Hematopoietic multipotent progenitor cell treated with erythropoietin and hydrocortisone succinate and interleukin-3 and kit ligand, for 15 days (in vitro differentiated cells): Measurements from ENCODE around the gene RALGPS1.

Experiments used
- DNase-seq: peaks from one replicate; pipeline ENCODE4 v3.0.0-alpha.2; 2015; ENCODE audit warnings: low spot score

The RALGPS1 gene

DNA sequence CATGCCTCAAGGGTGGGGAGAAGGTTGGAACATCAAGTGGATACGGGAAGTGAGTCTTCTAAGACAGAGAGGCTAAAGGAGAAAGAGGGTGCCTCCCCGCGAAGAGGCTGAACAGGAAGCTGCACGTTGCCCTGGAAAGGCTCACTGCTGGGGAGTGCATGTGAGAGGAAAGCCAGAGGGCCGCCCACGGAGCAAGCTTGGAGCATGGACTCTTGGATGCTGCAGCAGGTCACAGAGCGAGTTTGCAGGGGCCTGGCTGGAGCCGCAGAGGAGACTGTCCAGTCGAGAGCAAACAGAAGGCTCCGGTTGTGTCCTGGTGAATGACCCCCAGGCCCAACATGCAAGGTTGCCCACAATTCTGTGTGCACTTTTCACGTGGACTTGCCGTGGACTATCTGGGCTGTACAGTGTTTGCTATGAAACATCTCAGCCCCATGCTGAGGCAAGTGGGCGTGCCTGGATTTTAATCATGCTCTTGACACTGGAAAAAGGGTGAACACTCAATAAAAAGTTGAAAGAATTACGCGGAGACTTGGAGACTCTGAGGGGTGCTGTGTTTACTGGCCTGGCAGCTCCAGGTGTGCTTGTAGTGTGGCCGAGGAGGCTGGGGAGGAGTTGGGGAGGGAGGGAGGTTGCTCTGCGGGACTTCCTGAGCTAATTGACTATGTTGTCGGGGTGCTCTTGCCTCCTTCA lies 295.5 kb downstream of the RALGPS1 start:
- no peak for DNase-seq

DNA sequence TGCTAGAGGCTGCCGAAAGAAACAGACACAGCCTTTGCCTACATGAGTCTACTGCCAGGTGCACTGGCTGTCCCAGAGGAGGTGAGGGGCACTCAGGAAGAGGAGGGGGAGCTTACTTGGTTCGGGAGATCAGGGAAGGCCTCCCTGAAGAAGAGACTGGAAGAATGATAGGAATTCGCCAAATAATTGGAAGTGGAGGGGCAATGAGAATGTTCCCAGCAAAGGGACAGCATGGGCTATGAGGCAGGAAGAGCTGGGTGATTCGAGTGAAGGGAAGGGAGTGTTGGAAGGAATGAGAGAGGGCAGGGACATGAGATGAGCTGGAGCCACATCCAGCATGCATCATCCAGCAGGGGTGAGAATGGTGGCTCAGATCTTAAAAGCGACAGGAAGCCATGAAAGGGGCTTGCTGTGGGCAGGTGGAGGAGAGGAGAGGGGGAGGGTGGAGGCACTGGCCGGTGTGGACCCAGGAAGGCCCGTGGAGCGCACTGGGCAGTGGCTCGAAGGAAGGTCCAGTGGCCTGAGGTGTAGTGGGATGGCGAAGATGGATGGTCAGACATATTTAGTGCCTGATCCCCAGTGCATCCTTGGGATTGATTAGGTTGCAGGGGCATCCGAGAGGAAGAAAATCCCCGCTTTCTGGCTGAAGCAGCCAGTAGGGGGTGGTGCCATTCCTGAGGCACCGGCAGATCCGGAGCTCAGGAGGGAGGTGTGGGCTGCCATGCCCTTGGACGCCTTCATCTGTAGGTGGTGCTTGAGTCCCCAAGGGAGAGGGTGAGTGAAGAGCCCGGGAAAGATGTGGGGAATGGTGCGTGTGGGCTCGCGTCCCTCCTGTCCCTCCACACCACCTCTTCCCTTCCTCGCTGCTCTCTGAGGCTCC lies 296.5 kb downstream of the RALGPS1 start:
- DNase-seq = no peak

DNA sequence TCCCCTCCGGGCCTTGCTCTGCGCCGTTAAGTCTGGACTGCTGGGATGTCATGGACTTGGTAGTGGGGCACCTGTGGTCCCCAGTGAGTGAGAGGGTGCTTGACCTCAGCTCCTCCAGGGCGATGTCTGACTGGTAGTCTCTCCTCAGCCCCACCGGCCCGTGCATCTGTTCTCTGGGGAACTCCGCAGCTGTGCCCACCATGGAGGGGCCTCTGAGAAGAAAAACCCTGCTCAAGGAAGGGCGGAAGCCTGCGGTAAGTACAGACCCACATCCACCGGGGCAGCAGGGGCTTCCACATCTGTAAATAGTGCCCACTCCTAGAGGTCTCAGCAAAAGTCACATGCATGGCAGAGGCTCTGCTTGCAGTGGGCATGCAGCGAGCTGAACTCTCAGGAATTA lies 297.4 kb downstream of the RALGPS1 start:
- no peak for DNase-seq

DNA sequence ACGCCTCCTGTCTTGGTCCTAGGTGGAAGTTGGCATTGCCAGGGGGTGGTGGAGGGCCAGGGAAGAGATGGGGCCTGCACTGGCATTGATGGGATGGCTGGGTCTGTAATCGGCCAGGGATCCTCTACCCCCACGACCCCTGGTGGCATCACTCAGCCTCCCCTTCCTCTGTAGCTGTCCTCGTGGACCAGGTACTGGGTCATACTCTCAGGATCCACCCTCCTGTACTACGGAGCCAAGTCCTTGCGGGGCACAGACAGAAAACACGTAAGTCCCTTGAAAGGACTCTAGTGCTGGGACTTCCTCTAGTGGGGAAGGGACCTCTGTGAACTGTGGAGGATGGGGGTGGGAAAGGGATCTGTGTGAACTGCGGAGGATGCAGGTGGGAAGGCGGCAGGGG lies 297.9 kb downstream of the RALGPS1 start:
- DNase-seq = no peak

DNA sequence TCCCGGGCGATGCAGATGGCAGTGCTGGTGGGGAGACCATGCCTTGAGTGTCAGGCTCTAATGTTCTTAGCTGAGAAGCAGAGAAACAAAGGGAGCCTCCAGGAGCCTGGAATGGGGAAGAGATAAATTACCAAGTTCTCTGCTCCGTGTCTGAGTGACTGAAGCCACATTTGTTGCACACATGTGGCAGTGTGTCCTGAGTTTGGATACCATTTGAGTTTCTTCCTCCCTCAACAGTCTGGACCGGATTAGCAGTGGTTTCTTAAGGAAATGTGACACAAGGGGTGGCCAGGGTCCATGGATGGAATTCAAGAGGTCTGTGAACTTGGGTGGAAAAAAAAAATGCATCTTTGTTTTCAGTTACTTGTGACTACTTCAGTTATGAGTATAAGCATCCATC lies 299.3 kb downstream of the RALGPS1 start:
- no peak for DNase-seq

DNA sequence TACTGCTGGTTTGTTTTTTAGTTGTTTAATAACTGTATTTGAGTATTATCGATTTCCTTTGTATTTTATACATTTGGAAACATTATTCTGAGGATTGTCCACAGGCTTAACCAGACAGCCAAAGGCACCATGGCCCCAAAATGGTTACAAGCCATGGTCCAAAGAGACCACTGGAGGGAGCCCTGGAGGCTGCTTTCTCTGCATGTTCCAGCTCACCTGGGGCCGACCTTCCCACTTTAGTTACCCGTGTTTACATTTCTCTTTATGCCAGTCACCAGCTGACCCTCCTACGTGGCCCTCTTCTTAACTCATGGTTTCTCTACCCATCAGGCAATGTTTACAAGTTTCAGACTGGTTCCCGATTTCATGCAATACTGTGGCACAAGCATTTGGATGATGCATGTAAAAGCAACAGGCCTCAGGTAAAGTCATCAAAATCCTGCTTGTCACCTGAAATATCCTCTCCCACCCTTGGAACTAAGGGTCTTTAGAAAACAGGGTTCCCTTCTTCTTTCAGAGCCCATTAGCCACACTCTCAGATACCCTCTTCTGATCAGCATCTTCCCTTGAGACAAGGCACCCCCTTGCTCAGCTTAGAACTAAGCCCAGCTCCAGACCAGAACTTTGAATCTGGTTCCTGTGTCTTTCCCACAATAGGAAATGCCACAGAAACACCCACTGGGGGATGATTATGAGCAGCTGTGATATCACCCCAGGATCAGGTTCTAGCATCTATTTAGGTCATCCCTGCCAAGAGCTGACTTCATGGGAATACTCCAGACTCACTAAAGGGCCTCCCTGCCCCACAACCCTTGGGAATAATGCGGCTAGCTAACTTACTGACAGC lies 300.1 kb downstream of the RALGPS1 start:
- DNase-seq = peak; percentile 20

DNA sequence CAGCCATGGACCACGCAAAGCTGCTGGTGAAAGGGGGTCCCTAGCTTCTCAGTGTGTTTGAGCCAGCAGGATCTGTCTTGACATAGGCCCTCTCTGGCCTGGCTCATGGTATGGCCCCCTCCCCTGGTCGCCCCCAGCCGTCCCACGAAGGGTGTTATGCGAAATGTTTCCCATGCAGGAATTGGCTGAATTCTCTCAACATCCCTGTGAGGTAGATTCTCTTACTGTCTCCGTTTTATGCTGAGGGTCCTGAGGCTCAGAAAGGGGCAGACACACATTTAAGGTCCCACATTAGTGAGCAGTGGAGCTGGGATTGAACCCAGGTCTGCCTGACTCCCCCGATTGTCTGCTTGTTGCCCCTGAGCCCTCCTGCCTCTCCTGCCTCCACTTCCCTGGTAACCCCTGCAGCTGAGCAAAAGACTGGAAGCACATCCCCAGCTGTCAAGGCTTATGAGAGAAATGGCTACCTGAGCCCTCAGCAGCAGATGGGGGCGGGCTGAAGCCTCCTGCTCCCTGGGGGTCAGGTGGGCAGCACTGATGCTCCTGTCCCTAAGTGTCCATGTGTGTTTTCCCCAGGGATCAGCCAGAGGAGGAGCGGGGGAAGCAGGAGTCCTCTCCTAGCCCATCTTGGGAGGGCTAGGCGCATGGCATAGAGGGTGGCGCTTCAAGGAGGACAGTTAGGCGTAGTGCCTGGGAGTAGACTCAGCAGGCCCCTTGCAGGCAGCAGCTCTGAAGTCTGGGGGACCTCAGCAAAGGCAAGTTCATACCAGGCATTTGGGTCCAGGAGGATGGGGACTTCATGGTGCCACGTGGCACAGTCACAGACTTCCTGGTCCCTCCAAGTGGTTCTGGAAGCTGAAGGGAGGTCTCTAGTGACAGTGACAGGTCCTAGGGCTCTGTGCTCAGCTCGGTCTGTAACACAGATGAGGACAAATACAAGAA lies 301.0 kb downstream of the RALGPS1 start:
- no peak for DNase-seq

DNA sequence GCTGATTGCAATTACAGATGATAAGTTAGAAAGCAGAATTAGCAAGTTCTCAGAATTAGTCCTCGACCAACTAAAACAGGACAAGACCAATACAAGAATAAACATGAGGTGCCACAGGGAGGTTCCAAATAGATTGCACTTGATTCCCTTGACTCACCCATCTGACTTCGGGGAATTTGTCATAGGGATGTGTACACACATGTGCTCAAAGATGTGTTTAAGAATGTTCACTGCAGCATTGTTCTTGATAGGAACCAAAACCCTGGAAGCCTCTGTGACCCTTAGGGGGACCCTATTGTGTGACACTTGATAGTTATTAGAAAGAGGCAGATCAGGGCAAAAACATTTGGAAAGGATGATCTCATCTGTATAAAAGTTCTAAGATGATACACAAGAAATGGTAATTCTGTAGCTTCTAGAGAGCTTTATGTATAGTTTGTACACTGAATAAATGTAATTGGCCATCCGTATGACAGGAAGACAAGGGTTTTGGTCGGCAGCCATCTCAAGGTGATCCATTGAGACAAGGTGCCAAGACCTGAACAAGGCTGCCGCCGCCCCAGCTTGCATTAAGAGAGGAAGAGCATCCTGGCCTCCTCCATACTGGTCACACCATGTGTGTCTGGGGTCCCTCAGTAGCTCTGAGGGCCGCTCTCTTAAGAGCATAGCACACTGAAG lies 301.8 kb downstream of the RALGPS1 start:
- no peak for DNase-seq

DNA sequence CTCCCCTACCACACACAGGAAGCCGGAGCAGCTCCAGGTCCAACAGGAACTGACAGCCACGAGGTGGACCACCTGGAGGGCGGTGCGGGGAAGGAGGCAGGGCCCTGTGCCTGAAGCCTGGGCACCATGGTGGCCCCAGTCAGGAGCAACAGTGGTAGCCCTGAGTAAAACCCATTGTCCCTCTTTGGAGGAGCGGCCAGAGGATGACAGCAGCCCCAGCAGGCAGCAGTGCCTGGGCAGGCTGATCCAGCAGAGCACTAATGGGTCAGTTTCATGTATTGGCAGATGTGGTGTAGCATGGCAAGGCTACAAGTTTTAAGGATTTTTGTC lies 302.3 kb downstream of the RALGPS1 start:
- DNase-seq = no peak

DNA sequence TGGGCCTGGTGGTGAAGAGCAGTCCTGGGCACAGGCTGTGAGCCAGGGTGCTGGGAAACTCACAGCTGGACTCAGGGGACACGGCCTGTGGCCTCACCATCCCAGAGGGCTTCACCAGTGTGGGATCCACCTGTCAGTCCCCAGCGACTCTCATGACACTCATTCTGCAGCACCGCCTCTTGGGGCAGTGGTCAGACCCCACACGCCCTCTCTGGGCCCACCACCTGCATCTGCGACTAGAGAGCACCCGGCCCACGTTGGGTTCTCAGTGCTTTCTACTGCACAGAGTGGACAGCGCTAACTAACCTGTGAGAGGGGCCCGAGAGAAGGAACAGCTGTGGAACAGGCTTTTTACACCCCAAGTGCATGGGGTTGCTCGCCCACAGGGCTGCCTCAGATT lies 304.2 kb downstream of the RALGPS1 start:
- no peak for DNase-seq

DNA sequence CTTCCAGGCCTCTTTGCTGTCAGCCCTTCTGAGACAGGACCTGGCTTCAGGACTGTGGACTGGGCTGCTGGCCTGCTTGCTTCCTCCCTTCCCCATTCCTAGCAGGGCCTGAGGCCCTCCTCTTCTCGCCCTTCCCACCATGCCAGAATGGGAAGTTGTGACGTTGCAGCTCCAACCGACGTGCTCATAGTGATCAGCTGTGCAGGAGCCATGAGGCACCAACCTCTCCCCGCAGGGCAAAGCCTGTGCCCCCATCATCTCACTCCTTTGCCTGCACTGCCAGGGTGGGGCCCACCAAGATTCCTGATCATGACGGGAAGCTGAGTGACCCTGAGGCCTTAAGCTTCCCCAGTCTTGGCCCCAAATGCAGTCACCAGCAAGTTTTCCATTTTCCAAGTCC lies 304.9 kb downstream of the RALGPS1 start:
- no peak for DNase-seq

DNA sequence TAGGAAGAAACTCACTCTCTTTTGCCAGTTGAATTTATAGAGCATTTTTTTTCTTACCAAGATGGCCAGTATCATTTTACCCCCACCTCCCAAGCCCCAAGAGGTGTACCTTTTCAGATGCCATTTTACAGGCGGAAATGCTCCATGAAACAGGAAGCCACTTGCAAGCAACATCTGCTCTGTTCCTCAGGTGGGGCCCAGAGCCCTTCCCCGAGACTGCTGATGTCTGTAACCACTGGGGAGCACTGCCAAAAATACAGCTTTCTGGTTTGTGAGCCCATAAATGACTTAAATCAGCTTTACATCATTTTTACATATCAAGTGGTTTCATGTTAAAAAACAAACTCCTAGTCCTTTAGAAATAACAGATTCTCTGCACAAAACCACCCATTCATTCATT lies 307.1 kb downstream of the RALGPS1 start:
- no peak for DNase-seq

DNA sequence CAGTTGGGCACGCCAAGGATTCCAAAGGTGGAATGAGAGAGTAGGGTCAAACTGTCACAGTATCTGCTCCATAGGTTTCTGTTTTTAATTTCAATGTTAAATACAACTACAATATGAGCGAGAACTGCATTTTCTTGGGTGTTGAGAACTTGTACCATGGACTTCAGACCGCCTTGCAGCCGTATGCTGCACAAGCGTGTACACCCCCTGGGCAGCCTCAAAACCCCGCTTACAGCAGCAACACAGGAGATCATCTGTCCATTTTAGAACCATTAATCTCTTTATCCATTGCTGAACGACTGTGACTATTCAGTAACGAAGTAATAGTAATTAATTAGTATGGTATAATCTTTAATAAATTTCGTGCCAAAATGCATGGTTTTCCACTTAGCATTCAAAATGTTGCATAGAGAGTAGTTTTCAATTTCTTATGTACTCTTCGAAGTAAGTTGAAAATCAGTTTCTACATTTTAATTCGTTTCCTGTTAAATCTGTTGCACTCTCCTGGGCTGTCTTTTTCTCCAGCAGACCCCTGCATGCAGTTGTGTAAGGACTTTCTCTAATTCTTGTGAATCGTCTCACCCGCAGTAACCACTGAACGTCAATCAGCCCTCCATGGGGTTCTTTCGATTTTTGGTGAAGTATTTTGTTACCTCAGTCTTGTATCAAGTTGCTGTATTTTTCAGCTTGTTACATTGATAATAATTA lies 308.0 kb downstream of the RALGPS1 start:
- DNase-seq = no peak

DNA sequence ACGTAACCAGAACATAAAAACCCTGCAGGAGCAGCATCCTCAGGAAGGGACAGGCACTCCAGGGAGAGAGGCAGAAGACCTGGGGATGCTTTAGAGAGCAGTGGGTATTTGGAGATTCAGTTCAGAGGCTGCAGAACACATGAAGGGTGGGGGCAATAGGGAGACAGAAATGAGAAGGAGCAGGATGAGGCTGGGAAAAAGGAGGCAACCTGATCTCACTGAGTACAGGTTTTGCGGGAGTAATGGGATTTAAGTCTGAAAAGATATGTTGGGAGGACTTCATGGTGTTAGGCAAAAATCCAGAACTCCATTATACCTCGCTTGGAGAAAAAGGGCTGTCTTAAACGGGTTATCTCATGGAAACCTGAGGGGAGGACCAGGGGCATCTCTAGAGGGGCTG lies 308.7 kb downstream of the RALGPS1 start:
- no peak for DNase-seq

DNA sequence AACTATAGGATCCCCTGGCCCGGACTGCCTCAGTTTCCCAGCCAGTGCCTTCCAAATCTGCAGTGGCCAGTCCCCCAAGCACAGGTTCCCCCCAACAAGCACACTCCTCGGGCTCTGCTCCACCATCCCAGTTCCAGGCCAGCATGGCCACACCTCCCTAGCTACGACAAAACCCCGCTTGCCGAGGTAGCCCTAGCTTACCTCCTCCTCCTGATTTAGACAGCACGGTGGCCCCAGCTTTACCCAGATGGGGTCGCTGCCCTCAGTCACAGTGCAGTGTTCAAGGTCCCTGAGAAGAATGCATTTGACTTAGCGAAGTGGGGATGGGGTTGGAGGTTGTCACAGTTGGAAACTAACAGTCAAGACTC lies 309.2 kb downstream of the RALGPS1 start:
- DNase-seq = no peak

DNA sequence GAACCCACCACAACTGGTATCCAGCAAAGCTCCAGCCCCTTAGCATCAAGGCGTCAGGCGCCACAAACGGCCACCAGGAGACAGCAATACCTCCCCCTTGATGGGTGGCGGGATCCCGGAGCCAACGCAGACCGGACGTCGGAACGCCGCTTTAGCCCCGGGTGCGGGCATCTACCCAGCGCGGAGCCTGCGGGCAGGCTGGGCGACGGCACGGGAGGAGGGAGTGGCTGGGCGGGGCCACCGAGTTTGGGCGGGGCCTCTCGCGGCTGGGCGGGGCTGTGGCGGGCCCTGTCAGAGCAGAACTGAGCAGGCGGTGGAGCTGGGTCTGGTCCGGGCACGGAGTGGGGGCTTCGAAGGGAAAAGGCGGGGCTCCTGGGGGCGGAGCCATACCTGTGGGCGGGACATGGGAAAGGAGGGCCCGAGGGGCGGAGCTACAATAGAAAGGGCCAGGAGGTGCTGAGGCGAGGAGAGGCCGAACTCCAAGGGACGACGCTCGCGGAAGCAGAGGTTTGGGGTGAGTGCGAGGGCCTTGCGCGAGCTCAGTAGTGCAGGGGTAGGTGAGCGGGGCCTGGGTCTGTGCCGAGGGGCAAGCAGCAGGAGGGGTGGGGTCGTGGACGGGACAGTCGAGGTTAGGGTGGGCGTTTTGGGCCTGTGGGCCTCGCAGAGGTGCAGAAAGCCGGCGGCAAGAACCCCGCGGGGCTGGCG lies 309.7 kb downstream of the RALGPS1 start:
- peak; percentile 63 for DNase-seq

DNA sequence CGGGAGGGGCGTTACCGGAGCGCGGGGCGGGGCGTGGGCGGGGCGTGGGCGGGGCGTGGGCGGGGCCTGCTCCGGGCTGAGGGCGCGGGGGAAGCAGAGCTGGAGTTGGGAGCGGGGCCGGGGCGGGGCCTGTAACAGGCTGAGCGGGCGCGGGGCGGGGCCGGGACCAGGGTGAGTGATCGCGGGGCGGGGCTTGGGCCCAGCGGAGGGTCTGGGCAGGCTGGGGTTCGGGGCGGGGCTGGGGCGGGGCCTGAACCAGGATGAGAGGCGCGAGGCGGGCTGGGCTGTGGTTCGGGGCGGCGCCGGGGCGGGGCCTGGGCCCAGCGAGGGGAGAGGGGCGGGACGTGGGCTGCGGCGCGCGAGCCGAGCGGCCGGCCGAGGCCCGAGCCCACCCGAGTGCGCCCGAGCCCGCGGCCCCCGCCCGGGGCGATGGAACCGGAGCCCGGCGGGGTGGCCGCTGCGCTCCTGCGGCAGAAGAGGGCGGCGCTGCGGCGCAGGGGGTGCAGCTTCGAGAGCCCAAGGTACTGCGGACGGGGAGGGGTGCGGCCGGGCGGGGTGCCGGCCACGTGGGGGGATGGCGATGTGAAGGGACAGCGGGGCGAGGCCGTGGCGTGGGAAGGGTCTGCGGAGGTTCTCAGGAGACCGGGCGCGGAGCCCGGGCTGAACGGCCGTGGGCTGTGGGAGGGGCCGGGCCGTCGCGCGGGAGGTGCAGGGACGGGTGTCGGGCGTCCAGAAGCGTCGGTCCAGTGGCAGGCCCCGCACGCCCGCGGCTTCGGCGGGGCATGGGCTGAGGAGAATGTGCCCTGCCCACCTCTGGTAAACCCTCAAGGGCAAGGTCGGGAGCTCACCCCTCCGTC lies 310.5 kb downstream of the RALGPS1 start:
- peak; percentile 68 for DNase-seq

DNA sequence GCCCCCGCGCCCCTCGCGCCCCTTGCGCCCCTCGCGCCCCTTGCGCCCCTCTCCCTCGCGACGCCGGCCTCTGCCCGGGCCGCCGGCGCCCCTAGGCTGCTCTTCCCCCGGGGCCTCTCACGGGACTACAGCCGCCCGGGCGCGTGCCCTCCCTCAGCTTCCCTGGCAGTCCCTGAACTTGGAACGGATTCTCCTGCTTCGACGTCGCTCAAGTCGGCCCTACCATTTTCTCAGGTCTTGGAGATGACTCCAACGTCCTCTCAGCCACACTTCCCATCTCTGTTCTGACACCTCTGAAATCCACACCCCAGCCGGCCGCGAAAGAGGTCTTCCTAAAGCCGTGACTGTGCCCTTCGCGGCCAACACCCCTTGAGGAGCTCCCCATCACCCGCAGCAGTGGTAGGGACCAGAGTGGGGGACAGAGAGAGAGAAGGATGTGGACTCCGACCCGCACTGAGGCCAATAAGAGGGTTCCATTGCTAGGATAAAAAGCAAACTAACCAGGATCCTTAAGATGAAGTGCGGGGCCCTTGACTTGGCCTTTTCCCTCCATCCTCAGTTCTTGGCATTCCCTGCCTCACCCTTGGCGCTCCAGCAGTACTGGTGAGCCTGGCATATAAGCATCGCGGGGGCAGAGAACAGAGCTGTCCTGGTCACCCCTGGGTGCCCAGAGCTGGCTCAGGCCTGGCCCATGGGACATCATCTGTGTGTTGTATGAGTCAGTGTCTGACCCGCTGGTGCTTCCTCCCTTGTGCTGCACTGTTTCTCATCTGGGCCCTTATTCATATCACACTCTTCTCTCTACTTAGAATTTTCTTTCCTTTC lies 311.4 kb downstream of the RALGPS1 start:
- DNase-seq = no peak
